HUES64 (cell line): ENCODE measurements around the gene WIPF2.

Source experiments
- H3K27ac ChIP-seq: 2 replicates; pipeline ENCODE4 v1.7.0; 2013; ENCODE audit warnings: low read depth, low read length, inconsistent platforms
- H3K27me3 ChIP-seq: 2 replicates; pipeline ENCODE4 v1.6.1; 2013; ENCODE audit warnings: mild to moderate bottlenecking, low read length; ENCODE audit not compliant: insufficient read depth
- H3K36me3 ChIP-seq: 2 replicates; pipeline ENCODE4 v1.6.1; 2013; ENCODE audit warnings: mild to moderate bottlenecking, low read length; ENCODE audit not compliant: insufficient read depth
- H3K4me1 ChIP-seq: 2 replicates; pipeline ENCODE4 v1.6.1; 2013; ENCODE audit warnings: mild to moderate bottlenecking, low read length, moderate library complexity; ENCODE audit not compliant: insufficient read depth
- H3K4me3 ChIP-seq: 2 replicates; pipeline ENCODE4 v1.5.1; 2013; ENCODE audit warnings: mild to moderate bottlenecking, low read length, moderate library complexity
- H3K9ac ChIP-seq: 2 replicates; pipeline ENCODE4 v1.6.1; 2013; ENCODE audit warnings: mild to moderate bottlenecking, low read depth, low read length
- H3K9me3 ChIP-seq: 2 replicates; pipeline ENCODE4 v1.6.1; 2013; ENCODE audit warnings: low read depth, low read length; ENCODE audit not compliant: insufficient read depth
- WGBS: fragments of 150-250, 120-280 bp; methylation state at CpG from one replicate; pipeline ENCODE4 v1.1.7; 2013; ENCODE audit warnings: missing lambda C conversion rate; 5-methylcytosine and 5-hydroxymethylcytosine counted together

Gene WIPF2

GRCh38 chr17:40323391-40324381, 104.6 kb downstream of the WIPF2 start:
- Histone ChIP-seq H3K9me3 (no peaks in the 10 kb centered on the region), H3K27ac (no peak overlapping the region), H3K4me1 (peaks cover 23% of the 10 kb centered on the region; the same call in 1 of the 2 replicates), H3K27me3 (peaks cover 7% of the 10 kb centered on the region), H3K9ac (no peak overlapping the region), H3K36me3 (no peaks in the 10 kb centered on the region), H3K4me3 (no peak overlapping the region)
- 84% methylated on average over 8 of the region's 10 CpGs for WGBS

GRCh38 chr17:40325156-40326013, 106.3 kb downstream of the WIPF2 start:
- 93% methylated on average over 11 of the region's 13 CpGs for WGBS
- no peaks in the 10 kb centered on the region for H3K27me3 ChIP-seq
- H3K36me3 ChIP-seq = no peaks in the 10 kb centered on the region
- H3K4me1 ChIP-seq = peaks cover 18% of the 10 kb centered on the region; the same call in 1 of the 2 replicates
- H3K4me3 ChIP-seq = no peak overlapping the region
- H3K9ac ChIP-seq = no peak overlapping the region
- H3K27ac ChIP-seq = no peak overlapping the region
- H3K9me3 ChIP-seq = no peaks in the 10 kb centered on the region

GRCh38 chr17:40326014-40326831, 107.1 kb downstream of the WIPF2 start:
- WGBS = 91% methylated on average over 16 of the region's 17 CpGs
- no peak overlapping the region for H3K4me3 ChIP-seq

GRCh38 chr17:40326832-40327199, 107.7 kb downstream of the WIPF2 start:
- H3K36me3 ChIP-seq = peaks cover 3% of the 10 kb centered on the region; the same call in 1 of the 2 replicates
- H3K9ac ChIP-seq = no peak overlapping the region
- 92% methylated on average over 1 of the region's 1 CpG for WGBS

More at GRCh38 chr17:40326014-40326831, 107.1 kb downstream of the WIPF2 start:
- no peak overlapping the region for H3K27ac ChIP-seq
- no peaks in the 10 kb centered on the region for H3K36me3 ChIP-seq
- no peak overlapping the region for H3K9ac ChIP-seq
- H3K27me3 ChIP-seq = no peaks in the 10 kb centered on the region
- H3K9me3 ChIP-seq = no peaks in the 10 kb centered on the region
- H3K4me1 ChIP-seq = peaks cover 14% of the 10 kb centered on the region; the same call in 1 of the 2 replicates

GRCh38 chr17:40327244-40327729, 108.2 kb downstream of the WIPF2 start:
- Histone ChIP-seq H3K4me1 (peaks cover 4% of the 10 kb centered on the region; the same call in 1 of the 2 replicates), H3K36me3 (peaks cover 4% of the 10 kb centered on the region; the same call in 1 of the 2 replicates), H3K27ac (no peak overlapping the region), H3K27me3 (no peaks in the 10 kb centered on the region), H3K9ac (no peak overlapping the region), H3K9me3 (no peaks in the 10 kb centered on the region), H3K4me3 (no peak overlapping the region)
- 90% methylated on average over 4 of the region's 4 CpGs for whole genome bisulfite sequencing

More at GRCh38 chr17:40326832-40327199, 107.7 kb downstream of the WIPF2 start:
- no peak overlapping the region for H3K27ac ChIP-seq
- no peak overlapping the region for H3K4me3 ChIP-seq
- no peaks in the 10 kb centered on the region for H3K27me3 ChIP-seq
- peaks cover 8% of the 10 kb centered on the region; the same call in 1 of the 2 replicates for H3K4me1 ChIP-seq
- no peaks in the 10 kb centered on the region for H3K9me3 ChIP-seq

GRCh38 chr17:40327735-40328385, 108.8 kb downstream of the WIPF2 start:
- no peak overlapping the region for H3K27ac ChIP-seq
- no peak overlapping the region for H3K4me3 ChIP-seq
- H3K36me3 ChIP-seq = peaks cover 4% of the 10 kb centered on the region; the same call in 1 of the 2 replicates
- no peak overlapping the region for H3K9ac ChIP-seq
- H3K27me3 ChIP-seq = no peaks in the 10 kb centered on the region
- WGBS = 55% methylated on average over 3 of the region's 3 CpGs
- H3K4me1 ChIP-seq = no peaks in the 10 kb centered on the region; the same call in 1 of the 2 replicates
- H3K9me3 ChIP-seq = no peaks in the 10 kb centered on the region

GRCh38 chr17:40328386-40328766, 109.3 kb downstream of the WIPF2 start:
- peaks cover 4% of the 10 kb centered on the region; the same call in 1 of the 2 replicates for H3K36me3 ChIP-seq
- WGBS = 93% methylated on average over 2 of the region's 2 CpGs
- no peaks in the 10 kb centered on the region for H3K9me3 ChIP-seq
- H3K27me3 ChIP-seq = no peaks in the 10 kb centered on the region
- no peaks in the 10 kb centered on the region; the same call in 1 of the 2 replicates for H3K4me1 ChIP-seq
- no peak overlapping the region for H3K4me3 ChIP-seq
- no peak overlapping the region for H3K27ac ChIP-seq
- H3K9ac ChIP-seq = no peak overlapping the region

GRCh38 chr17:40329839-40330794, 111.0 kb downstream of the WIPF2 start:
- no peaks in the 10 kb centered on the region for H3K4me1 ChIP-seq
- H3K4me3 ChIP-seq = no peak overlapping the region
- H3K36me3 ChIP-seq = peaks cover 4% of the 10 kb centered on the region; the same call in 1 of the 2 replicates
- WGBS = 77% methylated on average over 11 of the region's 11 CpGs
- H3K27ac ChIP-seq = no peak overlapping the region
- no peaks in the 10 kb centered on the region for H3K9me3 ChIP-seq
- peaks cover 8% of the 10 kb centered on the region; the same call in 1 of the 2 replicates for H3K27me3 ChIP-seq
- H3K9ac ChIP-seq = no peak overlapping the region

- H3K36me3 ChIP-seq = peaks cover 4% of the 10 kb centered on the region; the same call in 1 of the 2 replicates
- H3K27ac ChIP-seq = no peak overlapping the region
- H3K9me3 ChIP-seq = no peaks in the 10 kb centered on the region
- peaks cover 12% of the 10 kb centered on the region for H3K27me3 ChIP-seq
- H3K4me3 ChIP-seq = no peak overlapping the region
- WGBS = 93% methylated on average over 9 of the region's 10 CpGs
- H3K4me1 ChIP-seq = no peaks in the 10 kb centered on the region
- H3K9ac ChIP-seq = no peak overlapping the region
Measured at GRCh38 chr17:40330850-40331470, 111.9 kb downstream of the WIPF2 start.
